Endodermal cell (in vitro differentiated cells): ENCODE results near the gene LMOD3. TPM values are rescaled to one million over a fixed set of nuclear protein-coding genes. Genes with fewer than 3 reads are reported as not detected.

Experiments
- DNase-seq: peaks from one replicate; pipeline ENCODE4 v3.0.0-alpha.2; 2017
- H3K27ac ChIP-seq: 2 replicates; pipeline ENCODE4 v1.5.1; 2013; ENCODE audit warnings: mild to moderate bottlenecking, low read depth, low read length, moderate library complexity
- H3K27me3 ChIP-seq: 2 replicates; pipeline ENCODE4 v1.6.1; 2013; ENCODE audit warnings: mild to moderate bottlenecking, low read length, moderate library complexity; ENCODE audit not compliant: insufficient read depth, control insufficient read depth, poor library complexity, severe bottlenecking
- H3K36me3 ChIP-seq: 2 replicates; pipeline ENCODE4 v1.7.0; 2013; ENCODE audit warnings: mild to moderate bottlenecking, low read length, moderate library complexity; ENCODE audit not compliant: control insufficient read depth, insufficient read depth
- H3K4me1 ChIP-seq: one replicate; pipeline ENCODE4 v1.7.0; 2013; ENCODE audit warnings: low read length; ENCODE audit not compliant: control insufficient read depth, insufficient read depth
- H3K4me3 ChIP-seq: 2 replicates; pipeline ENCODE4 v1.5.1; 2013; ENCODE audit warnings: mild to moderate bottlenecking, low read length, moderate library complexity
- H3K9ac ChIP-seq: 2 replicates; pipeline ENCODE4 v1.6.1; 2013; ENCODE audit warnings: mild to moderate bottlenecking, low read length, moderate library complexity; ENCODE audit not compliant: poor library complexity, severe bottlenecking; ENCODE audit errors: extremely low read depth
- H3K9me3 ChIP-seq: 2 replicates; pipeline ENCODE4 v1.6.1; 2013; ENCODE audit warnings: mild to moderate bottlenecking, low read length, moderate library complexity; ENCODE audit not compliant: control insufficient read depth
- H3K27ac Mint-ChIP-seq: 2 replicates; pipeline ENCODE4 v1.8.0; 2020; ENCODE audit warnings: mixed read lengths
- H3K27me3 Mint-ChIP-seq: 2 replicates; pipeline ENCODE4 v1.8.0; 2021; ENCODE audit warnings: mild to moderate bottlenecking, mixed read lengths; ENCODE audit not compliant: insufficient read depth
- H3K36me3 Mint-ChIP-seq: 2 replicates; pipeline ENCODE4 v1.8.0; 2020; ENCODE audit warnings: low read depth, mixed read lengths
- H3K4me1 Mint-ChIP-seq: 2 replicates; pipeline ENCODE4 v1.8.0; 2020; ENCODE audit warnings: mixed read lengths
- H3K4me3 Mint-ChIP-seq: 2 replicates; pipeline ENCODE4 v1.8.0; 2020; ENCODE audit warnings: mild to moderate bottlenecking, moderate library complexity, mixed read lengths
- H3K9me3 Mint-ChIP-seq: 2 replicates; pipeline ENCODE4 v1.8.0; 2020; ENCODE audit warnings: mild to moderate bottlenecking, mixed read lengths
- WGBS, 2 experiments: methylation state at CpG; one replicate each; pipeline versions ENCODE4 v1.1.5 to v1.1.7; 2013; ENCODE audit warnings: missing lambda C conversion rate in 2 of 2, mixed read lengths in 1 of 2; ENCODE audit not compliant: insufficient coverage in 1 of 2, insufficient read length in 1 of 2; 5-methylcytosine and 5-hydroxymethylcytosine counted together
- long read RNA-seq, 4 experiments: library from polyadenylated mRNA in 2 of 4; library from RNA in 1 of 4; library from capped mRNA in 1 of 4; stranded (forward) in 3 of 4; unstranded in 1 of 4; transcript quantifications; one replicate each; pipeline ENCODE4 v2.0.0, GENCODE V29; 2020 to 2021; ENCODE audit warnings: inconsistent platforms in 1 of 4
- polyA plus RNA-seq, 2 experiments: library from polyadenylated mRNA; stranded (reverse); fragments of 50-300 nt; gene quantifications; one replicate each; pipeline ENCODE4 v1.2.3, GENCODE V29; 2013
- total RNA-seq, 2 donors: library from RNA; stranded (reverse); fragmentation: NEBNext Ultra II Directional in 1 of 2; extraction: Animal tissue kit (Norgen Biotek cat#: 25700) in 1 of 2; gene quantifications; 2 replicates in 1 of 2; 3 replicates in 1 of 2; pipeline ENCODE4 v1.2.1, GENCODE V29; 2021
- TF ChIP-seq, protein P1 (sequence below): fragments of 200-600 bp; sonication (generic); conservative IDR thresholded peaks from 2 replicates; pipeline ENCODE4 v1.5.0; 2021; ENCODE audit warnings: antibody characterized with exemption, mild to moderate bottlenecking

Gene LMOD3
- not detected for total RNA-seq
- not detected for polyA plus RNA-seq (2013, experiment 1 of 2)
- polyA plus RNA-seq (2013, experiment 2 of 2): not detected
- long read RNA-seq, experiment 1: 0 reads
- long read RNA-seq, experiment 2: 0 reads
- long read RNA-seq, experiment 3: 0 reads
- long read RNA-seq, experiment 4: 0 reads

DNA sequence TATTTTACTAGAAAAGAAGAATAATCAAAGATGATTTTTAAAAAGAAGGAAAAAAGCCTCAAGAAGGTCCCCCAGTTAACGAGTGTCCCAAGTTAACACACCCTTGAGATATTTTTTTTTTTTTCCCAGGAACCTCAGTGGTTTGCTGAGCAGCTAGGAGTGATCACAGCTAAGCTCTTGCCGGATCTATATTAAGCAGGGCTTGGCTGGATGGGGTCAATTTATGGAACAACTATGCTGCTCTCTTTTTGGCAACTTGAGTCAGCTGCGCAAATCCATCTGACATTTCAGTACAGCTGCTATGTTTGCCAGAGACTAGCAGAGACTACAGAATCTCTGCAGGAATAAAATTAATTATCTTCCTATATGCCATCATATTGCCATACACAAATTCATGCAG, at the start of gene LMOD3:
Gene LMOD3 (minus strand): TSS at position 193 of the 400 bp plus-strand sequence. CDS start 209 bp downstream, outside the sequence.
- H3K9me3 Mint-ChIP-seq: no peaks in the 10 kb centered on the region
- Histone ChIP-seq H3K36me3 (no peaks in the 10 kb centered on the region), H3K9ac (no peak within 1 kb of the TSS), H3K4me1 (no peaks in the 10 kb centered on the region), H3K4me3 (no peak within 1 kb of the TSS), H3K9me3 (no peaks in the 10 kb centered on the region), H3K27ac (no peak within 1 kb of the TSS), H3K27me3 (no peaks in the 10 kb centered on the region)
- H3K36me3 Mint-ChIP-seq: no peaks in the 10 kb centered on the region
- TF ChIP-seq, protein P1, sequence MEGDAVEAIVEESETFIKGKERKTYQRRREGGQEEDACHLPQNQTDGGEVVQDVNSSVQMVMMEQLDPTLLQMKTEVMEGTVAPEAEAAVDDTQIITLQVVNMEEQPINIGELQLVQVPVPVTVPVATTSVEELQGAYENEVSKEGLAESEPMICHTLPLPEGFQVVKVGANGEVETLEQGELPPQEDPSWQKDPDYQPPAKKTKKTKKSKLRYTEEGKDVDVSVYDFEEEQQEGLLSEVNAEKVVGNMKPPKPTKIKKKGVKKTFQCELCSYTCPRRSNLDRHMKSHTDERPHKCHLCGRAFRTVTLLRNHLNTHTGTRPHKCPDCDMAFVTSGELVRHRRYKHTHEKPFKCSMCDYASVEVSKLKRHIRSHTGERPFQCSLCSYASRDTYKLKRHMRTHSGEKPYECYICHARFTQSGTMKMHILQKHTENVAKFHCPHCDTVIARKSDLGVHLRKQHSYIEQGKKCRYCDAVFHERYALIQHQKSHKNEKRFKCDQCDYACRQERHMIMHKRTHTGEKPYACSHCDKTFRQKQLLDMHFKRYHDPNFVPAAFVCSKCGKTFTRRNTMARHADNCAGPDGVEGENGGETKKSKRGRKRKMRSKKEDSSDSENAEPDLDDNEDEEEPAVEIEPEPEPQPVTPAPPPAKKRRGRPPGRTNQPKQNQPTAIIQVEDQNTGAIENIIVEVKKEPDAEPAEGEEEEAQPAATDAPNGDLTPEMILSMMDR: no peak
- no peak within 1 kb of the TSS for H3K27ac Mint-ChIP-seq
- no peak within 1 kb of the TSS for H3K4me3 Mint-ChIP-seq
- DNase-seq: no peak
- H3K4me1 Mint-ChIP-seq: no peaks in the 10 kb centered on the region
- 83 to 94% methylated on average over 2 to 3 of the region's 3 CpGs for WGBS, 2 experiments
- no peaks in the 10 kb centered on the region for H3K27me3 Mint-ChIP-seq

DNA sequence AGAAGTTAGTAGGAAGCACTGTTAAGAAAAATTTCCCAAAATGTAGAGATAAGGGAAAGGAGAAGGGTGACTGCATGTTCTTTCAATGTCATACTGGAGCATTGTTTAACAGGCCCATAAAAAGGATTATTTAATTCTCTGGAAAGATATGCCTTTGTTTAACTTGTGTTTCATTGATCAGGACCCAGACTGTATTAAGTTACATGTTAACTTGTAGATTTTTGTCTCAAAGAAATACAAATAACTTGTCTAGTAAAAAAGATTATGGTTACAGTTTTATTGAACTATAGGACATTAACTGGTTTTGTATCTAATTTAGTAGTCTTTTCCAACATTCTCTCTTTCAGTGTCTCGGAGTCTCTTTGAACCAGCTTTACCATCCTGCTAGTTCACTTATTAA, 49.7 kb upstream of the LMOD3 start:
- no peaks in the 10 kb centered on the region for H3K4me1 Mint-ChIP-seq
- WGBS, 2 experiments: 100% methylated on average over 1 of the region's 1 CpG
- H3K36me3 ChIP-seq: no peaks in the 10 kb centered on the region
- no peaks in the 10 kb centered on the region for H3K27me3 ChIP-seq
- no peak overlapping the region for H3K9ac ChIP-seq
- no peak for DNase-seq
- no peak overlapping the region for H3K27ac Mint-ChIP-seq
- no peak overlapping the region for H3K27ac ChIP-seq
- no peaks in the 10 kb centered on the region for H3K27me3 Mint-ChIP-seq
- no peaks in the 10 kb centered on the region for H3K4me1 ChIP-seq
- H3K4me3 ChIP-seq: no peak overlapping the region
- no peaks in the 10 kb centered on the region for H3K9me3 Mint-ChIP-seq
- H3K9me3 ChIP-seq: no peaks in the 10 kb centered on the region
- H3K36me3 Mint-ChIP-seq: no peaks in the 10 kb centered on the region
- H3K4me3 Mint-ChIP-seq: no peak overlapping the region
- TF ChIP-seq, protein P1: no peak

DNA sequence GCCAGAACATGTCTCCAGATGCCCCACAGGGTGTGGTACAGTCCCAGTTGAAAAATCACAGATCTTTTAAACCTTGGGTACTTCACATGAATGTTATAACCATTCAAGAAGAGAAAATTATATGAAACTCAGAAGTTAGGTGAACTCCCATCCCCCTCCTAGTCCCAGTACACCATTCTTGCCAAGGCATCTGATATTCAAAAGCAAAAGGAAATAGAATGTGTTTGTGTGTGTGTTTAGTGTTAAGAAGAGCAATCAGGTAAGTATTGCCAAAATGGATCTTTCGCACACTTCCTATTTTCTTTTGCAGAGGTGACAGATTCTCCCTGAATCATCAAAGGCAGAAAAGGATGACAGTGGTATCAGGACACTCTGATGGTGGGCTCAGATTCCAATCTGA, 44.1 kb upstream of the LMOD3 start:
- no peaks in the 10 kb centered on the region for H3K36me3 Mint-ChIP-seq
- WGBS, 2 experiments: 82 to 97% methylated on average over 1 of the region's 1 CpG
- no peak overlapping the region for H3K9ac ChIP-seq

More for the DNA sequence above, 44.1 kb upstream of the LMOD3 start:
- Histone ChIP-seq H3K9me3 (no peaks in the 10 kb centered on the region), H3K27me3 (no peaks in the 10 kb centered on the region), H3K36me3 (no peaks in the 10 kb centered on the region), H3K4me1 (no peaks in the 10 kb centered on the region), H3K4me3 (no peak overlapping the region), H3K27ac (no peak overlapping the region)
- TF ChIP-seq, protein P1: no peak
- no peak overlapping the region for H3K4me3 Mint-ChIP-seq
- no peaks in the 10 kb centered on the region for H3K9me3 Mint-ChIP-seq
- no peak overlapping the region for H3K27ac Mint-ChIP-seq
- H3K4me1 Mint-ChIP-seq: no peaks in the 10 kb centered on the region
- DNase-seq: no peak
- peaks cover 2% of the 10 kb centered on the region for H3K27me3 Mint-ChIP-seq
